T-helper 17 cell (primary cell): ENCODE measurements around the gene MAPK6. TPM values are rescaled to one million over a fixed set of nuclear protein-coding genes. Genes with fewer than 3 reads are reported as not detected.
"Not testable (repeated sequence)": the region's sequence is repeated elsewhere in the genome, so short reads cannot be mapped to it uniquely, and the experiment has no call there.

ENCODE experiments used
- ATAC-seq: fragments of 150-1000 bp; cut with Tn5 transposase; 2 replicates; pipeline ENCODE4 v1.10.0; 2021; ENCODE audit warnings: mild to moderate bottlenecking, moderate library complexity
- DNase-seq, 3 donors: peaks; one replicate each; pipeline versions ENCODE4 v3.0.0 to v3.0.0-alpha.2; 2020 to 2021
- H3K9me3 ChIP-seq: one replicate; pipeline ENCODE4 v1.7.0; 2013; ENCODE audit warnings: low read length, mild to moderate bottlenecking; ENCODE audit not compliant: control insufficient read depth, poor library complexity, severe bottlenecking
- H3K27ac Mint-ChIP-seq: one replicate; pipeline ENCODE4 v1.8.0; 2022; ENCODE audit warnings: mild to moderate bottlenecking, moderate library complexity, mixed read lengths
- H3K27me3 Mint-ChIP-seq: one replicate; pipeline ENCODE4 v1.8.0; 2022; ENCODE audit warnings: mixed read lengths
- H3K36me3 Mint-ChIP-seq: one replicate; pipeline ENCODE4 v1.8.0; 2022; ENCODE audit warnings: low read depth, mixed read lengths
- H3K4me1 Mint-ChIP-seq: one replicate; pipeline ENCODE4 v1.8.0; 2022; ENCODE audit warnings: mild to moderate bottlenecking, mixed read lengths
- H3K4me3 Mint-ChIP-seq: one replicate; pipeline ENCODE4 v1.8.0; 2022; ENCODE audit warnings: mild to moderate bottlenecking, moderate library complexity, mixed read lengths
- total RNA-seq, 4 donors: library from RNA in 2 of 4; stranded (reverse) in 2 of 4; gene quantifications; one replicate each; pipeline ENCODE4 v1.2.3 and lab custom pipeline; 2022 to 2026

MAPK6 gene
- total RNA-seq, 2 donors from 2014 or later, result 36.8 to 45.6 TPM

GRCh38 chr15:52086011-52086786 lies 67.2 kb downstream of the MAPK6 start:
- Mint-ChIP-seq H3K27me3 (no peaks in the 10 kb centered on the region), H3K36me3 (peaks cover 2% of the 10 kb centered on the region), H3K4me3 (no peak overlapping the region), H3K4me1 (no peaks in the 10 kb centered on the region), H3K27ac (no peak overlapping the region)
- ATAC-seq, result no peak
- DNase-seq, result no peak
- peaks cover 11% of the 10 kb centered on the region for H3K9me3 ChIP-seq

DNA sequence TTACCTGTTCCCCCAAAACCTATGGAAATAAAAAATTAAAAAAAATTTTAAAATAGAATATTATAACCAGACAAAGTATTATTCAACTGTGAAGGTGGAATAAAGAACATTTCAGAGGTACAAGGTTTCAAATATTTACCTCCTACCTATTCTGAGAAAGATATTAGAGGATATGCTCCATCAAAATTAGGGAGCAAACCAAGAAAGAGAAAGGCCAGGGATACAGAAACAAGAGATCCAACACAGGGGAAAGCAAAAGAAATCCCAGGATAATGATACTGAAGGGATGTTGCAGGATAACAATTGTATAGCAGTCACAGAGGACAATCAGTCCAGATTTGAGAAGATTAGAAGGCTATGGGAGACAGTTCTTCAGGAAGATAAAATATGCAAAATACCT lies 71.2 kb downstream of the MAPK6 start:
- H3K4me3 Mint-ChIP-seq, result no peak overlapping the region
- no peaks in the 10 kb centered on the region for H3K4me1 Mint-ChIP-seq
- no peak for ATAC-seq
- DNase-seq, result no peak
- H3K36me3 Mint-ChIP-seq, result peaks cover 2% of the 10 kb centered on the region
- H3K27ac Mint-ChIP-seq, result no peak overlapping the region
- H3K9me3 ChIP-seq, result peaks cover 11% of the 10 kb centered on the region
- peaks cover 16% of the 10 kb centered on the region for H3K27me3 Mint-ChIP-seq

GRCh38 chr15:52093167-52093538 lies 74.1 kb downstream of the MAPK6 start:
- DNase-seq (no peak), ATAC-seq (no peak)
- Mint-ChIP-seq H3K27me3 (peaks cover 22% of the 10 kb centered on the region), H3K4me3 (no peak overlapping the region), H3K36me3 (peaks cover 2% of the 10 kb centered on the region), H3K27ac (no peak overlapping the region), H3K4me1 (no peaks in the 10 kb centered on the region)
- peaks cover 11% of the 10 kb centered on the region for H3K9me3 ChIP-seq

DNA sequence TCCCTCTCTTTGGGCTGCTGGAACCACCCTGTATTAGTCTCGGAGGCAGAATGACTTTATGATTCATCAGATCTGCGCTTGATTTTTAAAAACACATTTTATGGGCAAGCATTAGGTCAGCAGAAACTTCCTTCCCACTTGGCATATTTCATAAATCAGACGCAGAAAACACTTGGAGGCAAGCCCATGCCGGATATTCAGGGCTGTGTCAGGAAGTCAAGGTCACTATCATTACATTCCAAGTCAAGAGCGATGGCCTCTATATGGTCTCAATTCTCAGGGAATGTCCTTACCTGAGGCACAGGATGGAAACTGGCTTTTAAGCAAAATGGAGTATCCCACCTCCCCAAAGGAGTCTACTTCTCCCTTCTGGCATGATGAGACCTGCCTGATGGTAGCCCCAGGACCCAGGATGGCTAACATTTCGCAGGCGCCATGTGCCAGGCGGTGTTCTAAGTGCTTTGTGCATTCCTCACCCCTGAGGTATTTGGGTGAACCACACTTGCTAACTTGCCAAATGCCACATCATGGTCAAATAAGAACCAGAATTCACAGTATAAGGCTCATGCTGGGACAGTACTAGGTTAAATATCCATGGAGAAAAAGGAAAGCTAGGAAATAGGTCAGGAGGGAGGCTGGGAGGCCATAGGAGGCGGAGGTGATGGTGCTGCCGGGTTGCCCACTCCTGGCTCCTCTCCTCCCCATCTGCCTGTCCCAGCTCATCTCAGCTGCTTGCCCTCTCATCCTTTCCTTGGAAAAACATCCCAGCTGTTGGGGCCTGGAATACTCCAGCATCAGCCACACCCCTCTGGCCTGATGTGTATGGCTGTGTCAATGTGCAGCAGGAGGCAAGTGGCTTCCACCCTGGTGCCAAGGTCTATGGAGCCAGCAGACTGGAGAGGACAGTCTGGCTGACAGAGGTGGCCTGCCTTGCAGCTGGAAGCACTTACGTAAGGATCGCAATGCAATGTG lies 74.8 kb downstream of the MAPK6 start:
- Mint-ChIP-seq H3K27ac (no peak overlapping the region), H3K36me3 (peaks cover 2% of the 10 kb centered on the region), H3K4me3 (no peak overlapping the region), H3K4me1 (no peaks in the 10 kb centered on the region), H3K27me3 (peaks cover 22% of the 10 kb centered on the region)
- DNase-seq (no peak), ATAC-seq (no peak)
- H3K9me3 ChIP-seq, result peaks cover 11% of the 10 kb centered on the region

DNA sequence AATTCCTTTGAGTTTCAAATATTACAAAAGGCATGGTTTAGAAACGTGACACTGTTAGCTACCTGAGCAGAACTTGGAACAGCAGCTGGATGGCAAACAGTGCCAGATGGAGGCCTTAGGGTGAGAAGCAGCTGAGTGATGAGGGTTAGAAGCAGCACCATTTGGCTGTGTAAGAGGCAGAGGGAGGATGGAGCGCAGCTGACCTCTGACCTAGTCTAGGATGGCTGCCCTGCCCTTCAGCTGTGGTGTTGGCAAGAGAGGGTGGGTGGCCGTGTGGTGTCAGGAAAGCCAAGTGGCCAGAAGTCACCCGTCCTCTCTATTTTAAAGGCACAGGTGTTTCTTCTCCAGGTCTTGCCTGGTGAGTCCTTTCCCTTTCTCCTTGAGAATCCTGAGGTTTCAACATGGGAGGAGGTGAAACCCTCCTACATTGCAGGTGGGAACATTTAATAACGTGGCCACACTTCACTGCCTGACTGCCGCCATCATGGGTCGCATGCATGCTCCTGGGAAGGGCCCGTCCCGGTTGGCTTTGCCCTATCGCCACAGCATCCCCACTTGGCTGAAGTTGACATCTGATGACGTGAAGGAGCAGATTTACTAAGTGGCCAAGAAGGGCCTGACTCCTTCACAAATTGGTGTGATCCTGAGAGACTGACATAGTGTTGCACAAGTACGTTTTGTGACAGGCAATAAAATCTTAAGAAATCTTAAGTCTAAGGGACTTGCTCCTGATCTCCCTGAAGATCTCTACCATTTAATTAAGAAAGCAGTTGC lies 76.0 kb downstream of the MAPK6 start:
- no peak for ATAC-seq
- H3K27ac Mint-ChIP-seq, result no peak overlapping the region

GRCh38 chr15:52095597-52096262 lies 76.7 kb downstream of the MAPK6 start:
- Mint-ChIP-seq H3K4me1 (no peaks in the 10 kb centered on the region), H3K36me3 (no peaks in the 10 kb centered on the region), H3K4me3 (no peak overlapping the region), H3K27me3 (peaks cover 27% of the 10 kb centered on the region), H3K27ac (no peak overlapping the region)
- DNase-seq (no peak), ATAC-seq (no peak)
- peaks cover under 1% of the 10 kb centered on the region for H3K9me3 ChIP-seq

More for the DNA sequence above, 76.0 kb downstream of the MAPK6 start:
- H3K36me3 Mint-ChIP-seq, result peaks cover 2% of the 10 kb centered on the region
- DNase-seq, result no peak
- peaks cover 7% of the 10 kb centered on the region for H3K9me3 ChIP-seq
- H3K27me3 Mint-ChIP-seq, result peaks cover 27% of the 10 kb centered on the region
- no peaks in the 10 kb centered on the region for H3K4me1 Mint-ChIP-seq
- no peak overlapping the region for H3K4me3 Mint-ChIP-seq

GRCh38 chr15:52096536-52096935 lies 77.5 kb downstream of the MAPK6 start:
- not testable (repeated sequence) for H3K27ac Mint-ChIP-seq, H3K9me3 ChIP-seq, H3K36me3 Mint-ChIP-seq, H3K4me3 Mint-ChIP-seq, H3K4me1 Mint-ChIP-seq, DNase-seq, ATAC-seq
- H3K27me3 Mint-ChIP-seq, result peaks cover 27% of the 10 kb centered on the region

- DNase-seq, result no peak
- Mint-ChIP-seq H3K27me3 (peaks cover 30% of the 10 kb centered on the region), H3K27ac (no peak overlapping the region), H3K36me3 (no peaks in the 10 kb centered on the region), H3K4me3 (no peak overlapping the region), H3K4me1 (no peaks in the 10 kb centered on the region)
- no peak for ATAC-seq
- no peaks in the 10 kb centered on the region for H3K9me3 ChIP-seq
These were observed 78.2 kb downstream of the MAPK6 start for GRCh38 chr15:52097180-52097579.

DNA sequence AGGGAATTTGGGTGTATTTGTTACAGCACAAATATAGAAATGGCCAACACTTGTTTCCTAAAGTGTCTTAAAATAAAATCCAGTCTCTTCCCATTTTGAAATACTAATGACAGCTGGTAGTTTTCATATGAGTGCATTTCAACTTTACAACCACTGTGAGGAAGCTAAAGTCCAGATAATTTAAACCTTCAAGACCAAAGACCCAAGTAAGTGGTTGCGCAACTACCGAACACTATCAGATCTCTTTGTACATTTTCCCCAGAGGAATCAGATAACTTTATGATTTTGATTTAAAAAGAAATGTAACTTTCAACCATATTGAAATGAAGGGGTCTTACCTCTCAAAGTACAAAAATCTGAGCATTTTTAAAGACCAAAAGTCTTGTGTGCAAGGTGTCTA lies 79.3 kb downstream of the MAPK6 start:
- ATAC-seq, result no peak
- no peak for DNase-seq
- H3K9me3 ChIP-seq, result no peaks in the 10 kb centered on the region
- peaks cover 3% of the 10 kb centered on the region for H3K4me1 Mint-ChIP-seq
- H3K36me3 Mint-ChIP-seq, result peaks cover 2% of the 10 kb centered on the region
- H3K27me3 Mint-ChIP-seq, result peaks cover 41% of the 10 kb centered on the region
- no peak overlapping the region for H3K27ac Mint-ChIP-seq
- no peak overlapping the region for H3K4me3 Mint-ChIP-seq

GRCh38 chr15:52099651-52100272 lies 80.7 kb downstream of the MAPK6 start:
- peaks cover 4% of the 10 kb centered on the region for H3K36me3 Mint-ChIP-seq
- H3K27ac Mint-ChIP-seq, result no peak overlapping the region
- ATAC-seq, result no peak
- H3K27me3 Mint-ChIP-seq, result peaks cover 38% of the 10 kb centered on the region
- H3K4me3 Mint-ChIP-seq, result no peak overlapping the region
- no peak for DNase-seq
- no peaks in the 10 kb centered on the region for H3K9me3 ChIP-seq
- H3K4me1 Mint-ChIP-seq, result peaks cover 7% of the 10 kb centered on the region

DNA sequence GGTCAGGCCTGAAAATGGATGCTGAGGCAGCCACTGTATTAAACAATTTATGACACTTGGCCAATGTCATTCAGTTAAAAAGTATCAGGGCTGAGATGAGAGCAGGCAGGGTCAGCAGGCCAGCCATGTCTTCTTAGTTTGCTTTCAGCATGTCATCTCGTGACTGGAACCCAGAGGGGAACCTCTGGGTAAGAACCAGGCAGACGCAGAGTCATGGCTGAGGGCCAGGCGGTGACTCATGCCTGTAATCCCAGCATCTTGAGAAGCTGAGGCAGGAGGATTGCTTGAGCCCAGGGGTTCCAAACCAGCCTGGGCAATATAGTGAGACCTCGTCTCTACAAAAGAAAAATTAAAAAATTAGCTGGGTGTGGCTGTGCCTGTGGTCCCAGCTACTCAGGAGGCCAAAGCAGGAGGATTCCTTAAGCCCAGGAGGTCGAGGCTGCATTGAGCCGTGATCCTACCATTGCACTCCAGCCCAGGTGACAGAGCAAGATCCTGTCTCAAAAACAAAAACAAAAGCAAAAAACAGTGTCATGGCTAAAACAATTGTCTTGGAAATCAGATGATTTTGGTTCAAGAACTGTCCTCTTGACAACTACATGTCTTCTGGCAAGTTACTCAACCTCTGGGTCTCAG lies 81.9 kb downstream of the MAPK6 start:
- Mint-ChIP-seq H3K36me3 (peaks cover 4% of the 10 kb centered on the region), H3K27ac (no peak overlapping the region), H3K4me1 (peaks cover 7% of the 10 kb centered on the region), H3K4me3 (no peak overlapping the region), H3K27me3 (peaks cover 35% of the 10 kb centered on the region)
- ATAC-seq (peak; percentile 39), DNase-seq (no peak)
- H3K9me3 ChIP-seq, result no peaks in the 10 kb centered on the region
